HG03378 (cell line): ENCODE results near the gene C1QTNF9B.
"Not testable (repeated sequence)": the region's sequence is repeated elsewhere in the genome, so short reads cannot be mapped to it uniquely, and the experiment has no call there.

ENCODE experiments used
- ATAC-seq: cut with Tn5 transposase; IDR thresholded peaks from one replicate; pipeline ENCODE4 v1.9.1; 2021; ENCODE audit warnings: mild to moderate bottlenecking, moderate library complexity; ENCODE audit not compliant: unreplicated experiment

C1QTNF9B gene

DNA sequence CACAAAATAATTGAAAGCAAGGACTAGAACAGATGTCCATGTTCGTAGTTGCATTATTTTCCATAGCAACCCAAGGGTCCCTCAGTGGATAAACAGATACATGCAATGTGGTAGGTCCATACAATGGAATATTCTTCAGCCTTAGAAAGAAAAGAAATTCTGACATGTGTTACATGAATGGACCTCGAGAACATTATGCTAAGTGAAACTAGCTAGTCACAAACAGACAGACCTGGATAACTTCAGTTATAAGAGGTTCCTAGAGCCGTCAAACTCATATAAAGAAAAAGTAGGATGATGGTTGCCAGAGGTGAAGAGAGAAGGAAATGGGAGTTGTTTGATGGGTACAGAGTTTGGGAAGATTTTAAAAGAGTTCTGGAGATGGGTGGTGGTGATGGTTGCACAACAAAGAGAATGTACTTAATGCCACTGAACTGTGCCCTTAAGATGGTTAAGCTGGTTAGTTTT is at the start of gene C1QTNF9B:
C1QTNF9B (minus strand) TSS at position 51 of the 468 bp plus-strand sequence.
- ATAC-seq, result not testable (repeated sequence)

DNA sequence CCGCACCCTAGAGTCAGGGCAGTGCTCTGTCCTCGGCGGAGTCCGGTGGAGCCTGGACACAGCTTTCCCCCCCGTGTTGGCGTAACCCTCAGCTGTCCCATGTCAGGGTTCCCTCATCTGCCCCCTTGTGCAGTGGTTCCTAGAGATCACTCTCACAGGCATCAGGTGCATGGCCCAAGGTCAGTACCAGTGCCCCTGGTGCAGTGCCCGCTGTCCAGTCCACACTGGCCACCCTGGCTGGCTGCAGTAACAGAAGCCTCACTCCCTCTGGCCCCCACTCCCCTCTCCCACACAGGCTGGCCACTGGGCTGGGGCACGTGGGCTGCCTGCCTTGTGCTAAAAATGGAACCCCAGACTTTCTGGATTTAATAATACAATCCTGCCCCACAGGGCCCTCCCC is 49.6 kb upstream of the C1QTNF9B start:
- ATAC-seq, result no peak

DNA sequence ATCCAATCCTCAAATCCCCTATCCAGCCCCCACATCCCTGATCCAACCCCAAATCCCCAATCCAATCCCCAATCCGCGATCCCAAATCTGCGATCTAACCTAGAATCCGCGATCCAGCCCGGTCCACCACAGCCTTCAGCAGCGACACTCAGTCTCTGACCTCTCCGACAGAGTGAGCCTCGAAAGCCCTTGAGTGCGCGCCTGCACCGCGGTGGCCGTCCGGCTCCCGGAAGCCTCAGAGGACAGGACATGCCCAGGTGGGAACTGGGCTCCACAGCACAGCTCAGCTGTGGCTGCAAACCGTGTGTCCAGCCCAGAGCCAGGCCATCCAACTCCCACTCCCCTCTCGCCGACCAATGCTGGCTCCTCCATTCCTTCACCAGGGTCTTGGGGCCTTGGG is 48.8 kb upstream of the C1QTNF9B start:
- ATAC-seq, result no peak

DNA sequence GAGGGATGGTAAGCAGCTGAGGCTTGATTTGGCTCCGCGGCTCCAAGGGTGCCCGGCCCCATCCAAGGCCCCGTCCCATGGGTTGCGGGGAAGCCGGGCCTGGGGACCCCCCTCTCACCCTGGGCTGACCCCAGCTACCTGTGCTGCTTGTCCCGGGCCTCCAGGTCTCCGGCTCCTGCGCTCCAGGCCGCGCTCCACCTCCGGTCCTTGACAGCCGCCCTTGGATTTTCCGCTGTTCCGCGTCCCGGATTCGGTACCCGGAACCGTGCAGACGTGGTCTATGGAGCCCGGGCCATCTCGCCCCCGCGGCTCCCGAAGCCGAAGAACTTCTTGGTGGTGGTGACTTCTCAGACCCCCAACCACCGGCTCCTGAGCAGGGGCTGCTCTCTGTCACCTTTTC is 48.3 kb upstream of the C1QTNF9B start:
- ATAC-seq, result no peak

DNA sequence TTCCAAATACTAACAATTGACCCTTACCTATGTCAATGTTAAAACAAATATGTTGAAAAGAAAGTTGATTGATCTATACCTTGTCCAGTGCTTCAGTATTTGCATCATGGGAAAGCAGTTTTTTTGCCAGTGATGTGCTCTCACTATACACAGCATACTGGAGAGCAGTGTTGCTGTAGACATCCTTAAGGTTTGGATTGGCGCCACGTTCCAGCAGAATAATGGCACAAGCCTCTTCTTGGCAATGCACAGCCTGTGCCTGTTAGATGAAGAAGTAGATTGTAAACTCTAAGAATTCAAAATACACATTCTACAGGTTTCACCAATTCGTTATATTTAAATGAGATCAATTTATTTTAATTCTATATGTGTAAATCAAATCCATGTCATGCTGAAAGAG is 43.9 kb upstream of the C1QTNF9B start:
- ATAC-seq, result no peak

DNA sequence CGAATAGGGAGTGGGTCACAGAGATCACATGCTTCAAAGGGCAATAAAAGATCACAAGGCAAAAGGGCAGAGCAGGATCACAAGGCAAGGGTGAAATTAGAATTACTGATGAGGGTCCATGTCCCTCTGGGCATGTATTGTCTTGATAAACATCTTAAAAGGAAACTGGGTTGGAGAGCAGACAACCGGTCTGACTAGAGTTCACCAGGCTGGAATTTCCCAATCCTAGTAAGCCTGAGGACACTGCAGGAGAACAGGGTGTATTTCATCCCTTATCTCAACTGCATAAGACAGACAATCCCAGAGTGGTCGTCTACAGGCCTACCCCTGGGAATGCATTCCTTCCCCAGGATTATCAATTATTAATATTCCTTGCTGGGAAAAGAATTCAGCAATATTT is 42.4 kb upstream of the C1QTNF9B start:
- not testable (repeated sequence) for ATAC-seq

DNA sequence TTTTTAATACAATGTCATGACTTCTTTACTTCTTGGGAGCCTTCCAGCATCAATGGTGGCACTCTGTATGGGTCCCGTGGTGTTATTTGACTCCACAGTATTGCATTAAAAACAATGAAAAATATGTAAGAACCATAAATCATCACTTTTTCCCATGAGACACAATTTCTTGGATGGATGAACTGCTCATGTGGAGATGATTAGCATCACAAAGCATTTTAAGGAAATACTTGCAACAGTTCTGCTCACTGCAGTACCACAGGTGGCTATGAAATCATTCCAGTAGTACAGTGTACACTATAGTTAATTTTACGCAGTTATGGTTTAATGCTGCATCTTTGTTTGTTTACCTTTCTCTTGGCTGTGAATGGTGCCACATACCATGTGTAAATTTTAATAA is 37.2 kb upstream of the C1QTNF9B start:
- no peak for ATAC-seq

GRCh38 chr13:23928985-23929384 is 31.7 kb upstream of the C1QTNF9B start:
- ATAC-seq, result no peak

DNA sequence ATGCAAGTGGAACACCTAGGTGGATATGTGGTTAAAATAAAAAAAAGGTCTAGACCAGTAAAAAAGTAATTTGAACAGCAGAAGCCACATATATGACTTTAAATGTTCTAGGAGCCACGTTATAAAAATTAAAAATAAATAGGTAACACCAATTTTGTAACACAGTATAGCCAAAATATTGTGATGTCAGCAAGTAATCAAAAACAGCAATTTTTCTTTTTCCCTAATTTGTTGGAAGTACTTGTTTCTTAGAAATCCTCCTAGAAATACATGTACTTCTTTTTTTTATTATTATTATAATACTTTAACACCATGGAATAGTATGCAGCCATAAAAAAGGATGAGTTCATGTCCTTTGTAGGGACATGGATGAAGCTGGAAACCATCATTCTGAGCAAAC is 25.7 kb upstream of the C1QTNF9B start:
- ATAC-seq, result no peak

GRCh38 chr13:23922005-23922932 is 25.0 kb upstream of the C1QTNF9B start:
- ATAC-seq, result no peak

DNA sequence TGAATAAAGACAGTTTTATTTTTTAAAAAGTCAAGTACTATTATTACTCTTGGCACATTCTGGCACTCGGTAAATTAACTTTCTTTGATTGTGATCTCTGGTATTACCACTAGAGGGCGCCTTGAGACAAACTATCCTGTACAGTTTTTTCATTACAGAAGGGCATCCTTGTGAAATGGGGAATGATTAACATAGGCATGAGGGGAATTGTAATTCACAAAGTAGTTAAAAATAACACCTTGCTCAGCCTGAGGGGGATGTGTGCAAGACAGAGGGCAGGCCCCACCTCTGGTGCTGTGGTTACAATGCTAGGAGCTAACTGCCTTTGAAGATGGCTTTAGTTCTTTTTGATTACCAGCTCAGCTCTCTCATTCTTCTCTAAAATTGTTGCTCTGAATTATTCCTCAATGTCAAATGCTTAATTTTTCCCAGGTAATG is 24.2 kb upstream of the C1QTNF9B start:
- no peak for ATAC-seq

DNA sequence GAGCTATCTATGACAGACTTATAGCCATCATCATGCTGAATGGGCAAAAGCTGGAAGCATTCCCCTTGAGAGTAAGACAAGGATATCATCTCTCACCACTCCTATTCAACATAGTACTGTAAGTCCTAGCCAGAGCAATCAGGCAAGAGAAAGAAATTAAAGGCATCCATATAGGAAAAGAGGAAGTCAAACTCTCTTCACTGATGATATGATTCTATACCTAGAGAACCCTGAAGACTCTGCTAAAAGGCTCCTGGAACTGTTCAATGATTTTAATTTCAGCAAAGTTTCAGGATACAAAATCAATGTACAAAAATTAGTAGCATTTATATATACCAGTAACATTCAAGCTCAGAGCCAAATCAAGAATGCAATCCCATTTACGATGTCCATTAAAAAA is 21.7 kb upstream of the C1QTNF9B start:
- ATAC-seq, result no peak

GRCh38 chr13:23918208-23918607 is 20.9 kb upstream of the C1QTNF9B start:
- ATAC-seq, result no peak

DNA sequence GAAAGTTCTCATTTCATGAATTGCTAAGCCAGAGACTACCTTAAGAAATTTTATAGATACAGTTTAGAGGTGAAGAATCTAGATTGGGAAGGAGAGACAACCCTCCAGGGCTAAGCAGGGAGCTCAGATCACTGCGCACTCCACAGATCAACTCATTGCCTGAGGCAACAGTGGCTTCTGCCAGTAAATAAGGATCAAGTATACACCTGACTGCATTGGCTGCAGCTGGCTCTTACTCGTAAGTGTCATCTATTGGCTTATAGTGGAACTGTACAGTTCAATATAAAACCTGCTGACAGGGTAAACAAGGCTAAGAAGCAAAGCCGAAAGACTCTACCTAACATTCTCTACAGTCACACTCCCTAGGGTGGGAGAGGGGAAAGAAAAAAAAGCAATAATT is 18.0 kb upstream of the C1QTNF9B start:
- no peak for ATAC-seq

- ATAC-seq, result no peak
These were observed 15.2 kb upstream of the C1QTNF9B start for GRCh38 chr13:23912469-23912868.

- ATAC-seq, result no peak
These were observed 12.3 kb upstream of the C1QTNF9B start for GRCh38 chr13:23909606-23910005.

DNA sequence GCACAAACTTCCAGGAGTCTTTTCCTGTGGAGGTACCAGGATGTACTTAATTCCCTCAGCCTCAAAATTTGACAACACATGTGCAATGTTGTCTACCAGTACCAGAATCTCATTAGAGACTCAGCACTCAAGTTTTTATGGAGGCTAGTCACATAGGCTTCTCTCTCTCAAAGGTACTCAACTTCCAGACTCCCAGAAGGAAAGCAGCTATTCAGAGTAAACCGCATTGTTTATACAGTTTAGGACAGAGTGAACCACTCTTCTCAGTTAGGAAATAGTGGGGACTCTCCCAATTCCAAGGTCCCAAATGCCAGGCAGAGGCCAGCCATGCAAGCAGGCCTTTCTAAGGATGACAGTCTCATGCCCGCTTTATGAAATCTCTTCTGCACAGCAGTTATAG is 8.5 kb upstream of the C1QTNF9B start:
- no peak for ATAC-seq

DNA sequence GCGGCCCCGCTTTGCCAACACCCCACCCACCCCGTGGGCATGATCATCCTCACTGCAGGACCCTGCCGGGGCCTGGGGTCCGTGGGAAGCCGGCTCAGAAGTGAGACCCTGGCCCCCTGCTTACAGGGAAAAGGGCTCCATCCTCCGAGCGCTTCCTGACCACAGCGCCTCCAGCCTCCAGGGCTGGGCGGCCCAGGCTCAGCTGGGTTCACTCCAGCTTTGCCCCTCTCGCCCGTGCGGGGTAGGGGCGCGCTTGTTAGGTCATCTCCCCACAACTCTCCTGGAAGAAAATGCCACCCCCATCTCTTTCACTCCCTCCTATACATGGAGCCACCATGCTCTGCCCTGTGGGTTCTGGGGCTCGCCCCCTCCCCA is 6.6 kb upstream of the C1QTNF9B start:
- ATAC-seq, result no peak

- ATAC-seq, result no peak
These were observed 5.9 kb upstream of the C1QTNF9B start for GRCh38 chr13:23902975-23903905.

- ATAC-seq, result no peak
These were observed 4.1 kb upstream of the C1QTNF9B start for GRCh38 chr13:23901365-23901764.

DNA sequence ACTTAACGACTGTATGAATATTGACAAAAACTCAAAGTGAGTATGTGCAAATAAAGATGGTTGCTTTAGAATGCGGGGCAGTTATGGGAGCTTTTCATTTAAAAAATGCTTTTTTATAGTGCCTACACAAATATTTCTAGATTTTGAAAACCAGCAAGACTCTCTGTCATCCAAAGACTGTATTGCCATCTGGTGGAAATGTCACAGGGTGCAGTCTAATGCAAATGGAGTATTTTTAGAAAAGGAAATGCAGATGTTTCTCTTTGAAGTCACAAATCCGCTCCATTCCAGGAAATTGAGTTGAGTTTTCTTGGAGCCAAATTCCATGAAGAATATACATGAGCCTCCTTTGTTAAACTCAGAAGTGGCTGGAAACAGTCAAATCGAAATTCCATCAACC is 2.3 kb upstream of the C1QTNF9B start:
- no peak for ATAC-seq

DNA sequence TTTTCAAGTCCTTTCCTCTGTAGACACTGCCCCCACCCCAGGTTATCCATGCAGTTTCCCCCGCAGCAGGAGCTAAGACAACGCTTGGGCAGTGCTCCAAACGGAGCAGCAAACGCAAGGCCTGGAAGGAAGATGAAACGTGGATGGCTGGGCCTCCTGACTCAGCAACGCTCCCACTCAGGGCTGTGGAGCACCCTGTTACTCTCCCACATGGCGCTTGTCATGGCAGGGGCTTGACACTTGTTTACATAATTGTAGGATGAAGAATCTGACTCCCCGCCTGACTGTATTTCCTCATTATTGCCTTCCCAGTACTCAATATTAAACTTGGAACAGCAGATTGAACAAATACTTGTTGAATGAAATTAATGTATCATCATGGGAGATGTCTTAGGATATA is 799 bp upstream of the C1QTNF9B start:
- no peak for ATAC-seq
